GM19468 (cell line): ENCODE results near the gene USE1.

ENCODE experiments used
- ATAC-seq: cut with Tn5 transposase; IDR thresholded peaks from one replicate; pipeline ENCODE4 v1.9.1; 2021; ENCODE audit warnings: mild to moderate bottlenecking, moderate library complexity, moderate number of reproducible peaks; ENCODE audit not compliant: unreplicated experiment; ENCODE audit errors: extremely low read depth

Gene USE1

GRCh38 chr19:17254636-17255035, 39.5 kb downstream of the USE1 start:
- ATAC-seq: no peak

DNA sequence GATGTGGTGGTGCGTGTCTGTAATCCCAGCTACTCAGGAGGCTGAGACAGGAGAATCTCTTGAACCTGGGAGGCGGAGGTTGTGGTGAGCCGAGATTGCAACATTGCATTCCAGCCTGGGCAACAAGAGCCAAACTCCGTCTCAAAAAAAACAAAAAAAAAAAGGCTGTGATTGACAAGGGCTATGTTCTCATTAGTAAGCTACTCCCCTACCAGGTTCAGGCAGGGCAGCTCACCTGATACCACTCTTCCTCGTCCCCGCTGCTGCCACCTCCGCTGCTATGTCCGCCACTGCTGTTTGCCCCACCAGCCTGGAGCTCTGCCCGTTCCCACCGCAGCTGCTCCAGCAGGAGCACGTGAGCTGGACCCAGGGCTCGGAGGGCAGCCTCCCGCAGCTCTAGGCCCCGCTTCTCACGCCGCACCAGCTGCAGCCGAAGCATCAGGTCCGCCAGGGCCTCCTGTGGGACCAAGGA, 40.0 kb downstream of the USE1 start:
- no peak for ATAC-seq

DNA sequence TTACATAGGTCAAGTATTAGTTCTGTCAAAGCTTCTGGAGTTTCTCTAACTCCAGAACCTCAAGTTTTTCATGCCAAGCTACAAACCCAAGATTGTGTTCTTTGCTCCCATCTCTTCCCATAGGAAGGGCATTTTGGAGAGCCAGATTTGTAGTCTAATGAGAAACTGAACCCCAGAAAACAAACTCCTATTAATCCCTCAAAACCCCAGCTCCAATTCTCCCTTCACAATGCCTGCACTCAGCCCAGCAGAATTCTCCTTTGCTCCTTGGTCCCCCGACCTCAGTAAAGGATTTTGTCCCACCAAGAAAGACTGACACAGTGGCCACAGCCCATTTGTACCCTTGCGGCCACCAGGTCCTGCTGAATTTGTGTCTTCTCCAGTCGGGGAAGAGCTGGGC, 41.0 kb downstream of the USE1 start:
- ATAC-seq: no peak

GRCh38 chr19:17259118-17259780, 44.1 kb downstream of the USE1 start:
- ATAC-seq: no peak

- ATAC-seq: no peak
Measured at GRCh38 chr19:17259934-17260333, 44.8 kb downstream of the USE1 start.

DNA sequence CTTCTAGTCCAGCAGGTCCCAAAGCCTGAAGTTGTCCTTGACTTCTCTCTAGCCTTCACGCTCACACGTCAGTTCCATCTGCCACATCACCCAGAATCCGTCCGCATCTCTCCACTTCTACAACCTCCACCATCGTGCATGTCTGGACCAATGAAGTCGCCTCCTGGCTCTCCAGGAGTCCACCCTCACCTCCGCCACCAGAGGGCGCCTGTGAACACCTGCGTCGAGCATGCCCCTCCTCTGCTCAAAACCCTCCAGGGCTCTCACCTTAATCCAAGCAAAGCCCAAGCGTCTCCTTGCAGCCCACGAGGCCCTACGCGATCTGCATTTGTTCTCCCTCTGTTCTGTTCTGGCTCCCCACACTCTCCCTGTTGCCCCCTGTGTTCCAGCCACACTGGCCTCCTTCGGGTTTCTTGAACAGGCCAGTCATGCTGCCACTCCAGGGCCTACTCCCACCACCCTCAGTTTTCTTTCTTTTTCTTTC, 45.7 kb downstream of the USE1 start:
- no peak for ATAC-seq

DNA sequence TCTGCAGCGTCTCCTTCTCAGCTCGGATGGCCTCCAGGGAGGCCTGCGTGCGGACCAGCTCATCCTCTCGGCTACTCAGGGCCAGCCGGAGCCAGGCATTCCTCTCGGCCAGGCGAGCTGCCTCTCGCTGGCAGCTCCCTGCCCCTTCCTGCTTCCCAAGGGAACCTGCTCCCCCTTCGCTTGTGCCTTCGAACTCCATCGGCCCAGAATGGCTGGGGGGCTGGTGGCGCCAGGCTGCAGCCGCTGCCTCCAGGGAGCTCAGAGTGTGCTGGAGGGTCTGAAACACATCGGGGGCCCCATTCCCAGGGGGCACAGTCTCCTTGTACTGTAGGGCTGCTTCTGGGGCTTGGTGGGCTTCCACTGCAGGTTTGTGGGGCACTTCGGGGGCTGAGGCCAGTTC, 47.4 kb downstream of the USE1 start:
- no peak for ATAC-seq

GRCh38 chr19:17263712-17264640, 48.8 kb downstream of the USE1 start:
- ATAC-seq: no peak

GRCh38 chr19:17264641-17264979, 49.5 kb downstream of the USE1 start, which contains the start of gene USHBP1:
USHBP1 (minus strand) TSS chr19:17264745; CDS start chr19:17264299, 446 bp downstream.
- no peak for ATAC-seq

DNA sequence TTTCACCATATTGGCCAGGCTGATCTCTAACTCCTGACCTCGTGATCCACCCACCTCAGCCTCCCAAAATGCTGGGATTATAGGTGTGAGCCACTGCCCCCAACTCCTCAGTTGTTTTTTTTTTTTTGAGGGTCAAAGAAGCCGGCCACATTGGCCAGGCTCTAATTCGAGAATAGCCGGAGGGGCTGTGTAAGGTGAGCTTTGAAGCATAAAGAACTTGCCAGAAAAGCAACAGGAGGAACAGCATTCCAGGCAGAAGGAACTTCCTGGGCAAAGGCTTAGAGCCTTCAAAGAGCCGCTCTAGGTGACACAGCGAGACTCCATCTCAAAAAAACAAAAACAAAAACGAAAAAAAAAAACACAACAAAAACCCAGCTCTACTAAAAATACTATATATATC, 50.9 kb downstream of the USE1 start:
- no peak for ATAC-seq

DNA sequence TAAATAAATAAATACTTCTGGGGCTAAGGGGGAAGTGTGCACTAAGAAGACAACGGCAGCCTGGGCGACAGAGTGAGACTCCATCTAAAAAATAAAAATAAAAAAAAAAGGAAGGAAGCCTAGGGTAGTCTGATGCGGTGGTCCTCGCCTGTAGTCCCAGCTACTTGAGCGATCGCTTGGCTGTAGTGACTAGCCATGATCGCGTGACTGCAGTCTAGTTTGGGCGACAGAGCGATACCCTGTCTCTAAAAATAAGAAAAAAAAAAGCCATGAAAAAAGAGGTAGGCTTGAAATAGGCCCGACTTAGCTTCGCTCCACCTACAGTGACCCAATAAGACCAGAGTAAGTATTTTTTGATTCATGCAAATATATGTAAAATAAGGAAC, 51.4 kb downstream of the USE1 start:
- ATAC-seq: no peak

DNA sequence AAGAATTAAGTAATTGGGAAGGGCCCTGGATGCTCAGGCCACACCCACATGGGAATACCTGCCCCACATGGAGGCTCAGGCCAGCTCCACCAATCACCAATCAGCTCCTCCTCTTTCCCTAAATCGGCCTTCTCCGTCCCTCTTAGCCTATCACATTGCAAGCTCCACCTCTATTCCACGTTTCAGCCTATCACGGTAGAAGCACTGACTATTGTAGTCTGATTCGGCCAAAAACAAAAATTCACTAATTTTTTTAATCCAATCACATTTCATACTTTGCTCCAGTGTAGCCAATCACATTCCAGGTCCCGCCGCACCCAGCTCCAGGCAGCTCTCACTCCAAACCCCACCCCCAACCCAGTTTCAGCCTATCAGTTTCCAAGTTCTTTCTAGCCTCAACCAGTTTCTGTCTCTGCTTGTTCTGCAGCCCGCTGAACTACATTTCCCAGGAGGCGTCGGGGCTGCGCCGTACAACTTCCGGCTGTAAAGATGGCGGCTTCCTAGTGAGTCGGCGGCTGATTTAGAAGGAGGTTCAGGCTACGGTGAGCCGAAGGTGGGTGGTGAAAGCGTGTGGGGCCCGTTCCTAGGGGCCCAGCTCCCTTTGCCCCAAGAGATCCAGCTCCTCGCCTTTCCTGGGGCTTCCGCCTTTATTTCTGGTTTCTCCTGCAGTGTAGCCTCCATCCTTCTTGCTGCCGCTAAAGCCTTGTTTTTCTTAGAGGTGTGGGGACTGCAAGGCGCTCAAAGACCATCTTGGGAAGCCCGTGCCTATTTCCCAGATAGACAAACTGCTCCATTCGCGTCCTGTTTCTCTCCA, 52.0 kb downstream of the USE1 start, which contains the start of gene BABAM1:
Gene BABAM1, plus strand, starts transcription at position 469 of the 814 bp plus-strand sequence. CDS start 1,364 bp downstream, outside the sequence.
- ATAC-seq: peak; percentile 82

- no peak for ATAC-seq
Measured at GRCh38 chr19:17268754-17269153, 53.6 kb downstream of the USE1 start.
